GM18499 (cell line): ENCODE data around the gene ACSBG1.

Experiments used
- ATAC-seq: cut with Tn5 transposase; IDR thresholded peaks from one replicate; pipeline ENCODE4 v1.9.1; 2021; ENCODE audit warnings: moderate number of reproducible peaks; ENCODE audit not compliant: insufficient read depth, unreplicated experiment

The ACSBG1 gene

GRCh38 chr15:78205856-78206255, 28.5 kb downstream of the ACSBG1 start:
- ATAC-seq: no peak

GRCh38 chr15:78205337-78205736, 29.0 kb downstream of the ACSBG1 start:
- no peak for ATAC-seq

- no peak for ATAC-seq
Observed at GRCh38 chr15:78204351-78205309, 29.7 kb downstream of the ACSBG1 start.

GRCh38 chr15:78203346-78204225, 30.8 kb downstream of the ACSBG1 start:
- no peak for ATAC-seq

- no peak for ATAC-seq
Observed at GRCh38 chr15:78201281-78202190, 32.8 kb downstream of the ACSBG1 start.

- ATAC-seq: no peak
Observed at GRCh38 chr15:78200276-78200930, 34.0 kb downstream of the ACSBG1 start.

GRCh38 chr15:78197632-78198031, 36.7 kb downstream of the ACSBG1 start:
- no peak for ATAC-seq

GRCh38 chr15:78195735-78196201, 38.6 kb downstream of the ACSBG1 start:
- no peak for ATAC-seq

GRCh38 chr15:78194568-78194925, 39.8 kb downstream of the ACSBG1 start:
- no peak for ATAC-seq

GRCh38 chr15:78193731-78194567, 40.4 kb downstream of the ACSBG1 start:
- ATAC-seq: no peak

- ATAC-seq: no peak
Observed at GRCh38 chr15:78192826-78193594, 41.4 kb downstream of the ACSBG1 start.

GRCh38 chr15:78182821-78183220, 51.5 kb downstream of the ACSBG1 start:
- ATAC-seq: no peak

- no peak for ATAC-seq
Observed at GRCh38 chr15:78182336-78182700, 52.0 kb downstream of the ACSBG1 start.

GRCh38 chr15:78179906-78180305, 54.5 kb downstream of the ACSBG1 start:
- ATAC-seq: no peak

- no peak for ATAC-seq
Observed at GRCh38 chr15:78179286-78179840, 55.0 kb downstream of the ACSBG1 start.

GRCh38 chr15:78178064-78178463, 56.3 kb downstream of the ACSBG1 start:
- ATAC-seq: no peak

- ATAC-seq: no peak
Observed at GRCh38 chr15:78177447-78177873, 56.9 kb downstream of the ACSBG1 start.

- no peak for ATAC-seq
Observed at GRCh38 chr15:78175330-78175729, 59.0 kb downstream of the ACSBG1 start.
